ENCODE data around the gene C10orf71.

DNA sequence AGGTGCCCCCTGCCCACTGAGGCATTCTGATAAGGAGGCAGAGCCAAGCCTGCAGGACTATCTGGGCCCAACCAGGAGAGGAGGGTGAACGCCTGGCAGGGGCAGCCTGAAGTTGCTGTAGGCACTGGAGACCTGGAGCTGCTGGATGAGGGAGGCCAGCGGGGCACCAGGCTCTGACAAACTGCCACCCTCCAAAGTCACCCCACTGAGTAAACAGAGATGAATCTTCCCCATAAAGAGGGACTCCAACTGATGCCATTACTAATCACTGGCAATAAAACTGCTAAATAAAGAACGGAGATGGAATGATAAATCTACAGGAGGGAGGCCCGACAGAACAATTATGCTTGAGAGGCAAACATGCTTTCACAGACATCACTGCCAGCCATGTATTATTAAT, 52.7 kb downstream of the C10orf71 start:
- TF ChIP-seq, protein P1, sequence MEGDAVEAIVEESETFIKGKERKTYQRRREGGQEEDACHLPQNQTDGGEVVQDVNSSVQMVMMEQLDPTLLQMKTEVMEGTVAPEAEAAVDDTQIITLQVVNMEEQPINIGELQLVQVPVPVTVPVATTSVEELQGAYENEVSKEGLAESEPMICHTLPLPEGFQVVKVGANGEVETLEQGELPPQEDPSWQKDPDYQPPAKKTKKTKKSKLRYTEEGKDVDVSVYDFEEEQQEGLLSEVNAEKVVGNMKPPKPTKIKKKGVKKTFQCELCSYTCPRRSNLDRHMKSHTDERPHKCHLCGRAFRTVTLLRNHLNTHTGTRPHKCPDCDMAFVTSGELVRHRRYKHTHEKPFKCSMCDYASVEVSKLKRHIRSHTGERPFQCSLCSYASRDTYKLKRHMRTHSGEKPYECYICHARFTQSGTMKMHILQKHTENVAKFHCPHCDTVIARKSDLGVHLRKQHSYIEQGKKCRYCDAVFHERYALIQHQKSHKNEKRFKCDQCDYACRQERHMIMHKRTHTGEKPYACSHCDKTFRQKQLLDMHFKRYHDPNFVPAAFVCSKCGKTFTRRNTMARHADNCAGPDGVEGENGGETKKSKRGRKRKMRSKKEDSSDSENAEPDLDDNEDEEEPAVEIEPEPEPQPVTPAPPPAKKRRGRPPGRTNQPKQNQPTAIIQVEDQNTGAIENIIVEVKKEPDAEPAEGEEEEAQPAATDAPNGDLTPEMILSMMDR (IDR thresholded peaks at IDR 0.05): no peak
- no peak for TF ChIP-seq POLR2AphosphoS5 (IDR thresholded peaks at IDR 0.05)
